Keratinocyte (primary cell): ENCODE measurements around the gene GHRH. TPM values are rescaled to one million over a fixed set of nuclear protein-coding genes. Genes with fewer than 3 reads are reported as not detected.

ENCODE experiments used
- DNase-seq: peaks from one replicate; pipeline ENCODE4 v3.0.0-alpha.2; 2011; ENCODE audit warnings: low read depth, missing footprints, low spot score
- FAIRE-seq: peaks from 2 replicates; lab custom pipeline; 2011; peaks lifted over from hg19 to GRCh38; lab: Jason Lieb, UNC
- H2AFZ ChIP-seq: 2 replicates; pipeline ENCODE4 v1.6.0; 2012; ENCODE audit warnings: low read length, control low read depth, inconsistent platforms; ENCODE audit not compliant: control insufficient read depth
- H3K27ac ChIP-seq: 2 replicates; pipeline ENCODE4 v1.5.1; 2011; ENCODE audit warnings: low read length; ENCODE audit not compliant: control insufficient read depth, insufficient read depth
- H3K27me3 ChIP-seq: 3 replicates; pipeline ENCODE4 v1.6.0; 2011; ENCODE audit warnings: low read length; ENCODE audit not compliant: control insufficient read depth, insufficient read depth; ENCODE audit errors: extremely low read depth
- H3K36me3 ChIP-seq, 2 experiments: 2 replicates in 1 of 2; 3 replicates in 1 of 2; pipeline ENCODE4 v1.5.1; 2011; ENCODE audit warnings: low read length in 2 of 2, mild to moderate bottlenecking in 1 of 2; ENCODE audit not compliant: control insufficient read depth in 2 of 2, insufficient read depth in 2 of 2; ENCODE audit errors: extremely low read depth in 1 of 2
- H3K4me1 ChIP-seq: 3 replicates; pipeline ENCODE4 v1.5.1; 2011; ENCODE audit warnings: low read length; ENCODE audit not compliant: control insufficient read depth, insufficient read depth; ENCODE audit errors: extremely low read depth
- H3K4me2 ChIP-seq: 3 replicates; pipeline ENCODE4 v1.6.0; 2011; ENCODE audit warnings: low read depth, low read length; ENCODE audit not compliant: control insufficient read depth, insufficient read depth; ENCODE audit errors: extremely low read depth
- H3K4me3 ChIP-seq, 3 experiments: fragments of 200-600 bp in 1 of 3; sonication (generic) in 1 of 3; 2 replicates in 2 of 3; 3 replicates in 1 of 3; pipeline ENCODE4 v1.5.1; 2011 to 2016; ENCODE audit warnings: low read length in 3 of 3, mild to moderate bottlenecking in 3 of 3, control low read depth in 2 of 3, inconsistent platforms in 1 of 3, low read depth in 1 of 3, mixed read lengths in 1 of 3, mixed run types in 1 of 3, moderate library complexity in 1 of 3; ENCODE audit not compliant: control insufficient read depth in 2 of 3, insufficient read depth in 2 of 3; ENCODE audit errors: extremely low read depth in 1 of 3
- H3K79me2 ChIP-seq: 2 replicates; pipeline ENCODE4 v1.6.0; 2012; ENCODE audit warnings: low read length; ENCODE audit not compliant: control insufficient read depth, insufficient read depth
- H3K9ac ChIP-seq: 3 replicates; pipeline ENCODE4 v1.6.0; 2011; ENCODE audit warnings: low read length; ENCODE audit not compliant: control insufficient read depth, insufficient read depth; ENCODE audit errors: extremely low read depth
- H3K9me1 ChIP-seq: 3 replicates; pipeline ENCODE4 v1.6.0; 2011; ENCODE audit warnings: low read length; ENCODE audit not compliant: control insufficient read depth, insufficient read depth; ENCODE audit errors: extremely low read depth
- H3K9me3 ChIP-seq: 2 replicates; pipeline ENCODE4 v1.5.1; 2012; ENCODE audit warnings: low read depth, low read length; ENCODE audit not compliant: control insufficient read depth
- H4K20me1 ChIP-seq: 3 replicates; pipeline ENCODE4 v1.6.0; 2011; ENCODE audit warnings: low read length; ENCODE audit not compliant: control insufficient read depth, insufficient read depth; ENCODE audit errors: extremely low read depth
- CTCF ChIP-seq, 3 experiments: IDR thresholded peaks in 1 of 3; conservative IDR thresholded peaks in 1 of 3; optimal IDR thresholded peaks in 1 of 3; 2 replicates in 2 of 3; 3 replicates in 1 of 3; pipeline versions ENCODE3 to v1.5.1; 2011; ENCODE audit warnings: low read length in 3 of 3, mild to moderate bottlenecking in 3 of 3, moderate library complexity in 2 of 3, control low read depth in 1 of 3, inconsistent platforms in 1 of 3; ENCODE audit not compliant: insufficient read depth in 2 of 3; ENCODE audit errors: extremely low read depth in 1 of 3
- EZH2 ChIP-seq: IDR thresholded peaks from one replicate; pipeline ENCODE4 v1.6.1; 2012; ENCODE audit warnings: inconsistent platforms, mild to moderate bottlenecking, low read length, moderate library complexity
- dilution Hi-C: fragments of 300-500 bp; cut with MboI; formaldehyde crosslinking; loops from one replicate; pipeline ENCODE4 v1.7.0; 2020; ENCODE audit warnings: low sequenced_read_pairs; ENCODE audit not compliant: extremely low pct_ligation_motif_present
- polyA plus RNA-seq, 5 experiments: library from polyadenylated mRNA; depleted of rRNA in 3 of 5; stranded (reverse) in 3 of 5; stranded (forward) in 1 of 5; unstranded in 1 of 5; fragments of >200 nt; gene quantifications; 1 replicate in 1 of 5; 2 replicates in 3 of 5; 3 replicates in 1 of 5; pipeline versions ENCODE4 v1.2.1 to v1.2.3, GENCODE V29; 2011 to 2012; ENCODE audit warnings: missing spikeins in 2 of 5, low read depth in 1 of 5, low replicate concordance in 1 of 5

Gene GHRH
- polyA plus RNA-seq, 1 donor (not counting 4 experiments of a cell fraction or from before 2014, with no cell fraction given): not detected

GRCh38 chr20:37228656-37229055, 33.0 kb downstream of the GHRH start:
- dilution Hi-C loops: no loop called here
- no peak overlapping the region for H3K27ac ChIP-seq
- H3K36me3 ChIP-seq: peaks cover 33 to 66% of the 10 kb centered on the region in 2 experiments
- no peak overlapping the region for H2AFZ ChIP-seq
- H3K4me1 ChIP-seq: peaks cover 18% of the 10 kb centered on the region
- no peak overlapping the region for H3K4me2 ChIP-seq
- no peak overlapping the region for H3K4me3 ChIP-seq
- TF ChIP-seq CTCF (optimal IDR thresholded peaks at IDR 0.05 in 1 of 3, IDR thresholded peaks at IDR 0.05 in 1 of 3, conservative IDR thresholded peaks at IDR 0.05 in 1 of 3; ENCODE audit: extremely low read depth in 1 of 3, insufficient read depth in 2 of 3, low read length in 3 of 3) (no peak), EZH2 (no peak)
- H3K27me3 ChIP-seq: no peaks in the 10 kb centered on the region
- no peak overlapping the region for H3K9ac ChIP-seq
- no peaks in the 10 kb centered on the region for H3K9me3 ChIP-seq
- no peaks in the 10 kb centered on the region for H3K79me2 ChIP-seq
- H3K9me1 ChIP-seq: peaks cover 2% of the 10 kb centered on the region
- no peak for DNase-seq
- no peak for FAIRE-seq
- H4K20me1 ChIP-seq: peaks cover 3% of the 10 kb centered on the region

GRCh38 chr20:37228082-37228481, 33.5 kb downstream of the GHRH start:
- Histone ChIP-seq H3K4me3 (no peak overlapping the region), H3K9me3 (no peaks in the 10 kb centered on the region), H3K9me1 (peaks cover 2% of the 10 kb centered on the region), H3K79me2 (no peaks in the 10 kb centered on the region), H3K36me3 (peaks cover 33 to 66% of the 10 kb centered on the region in 2 experiments), H3K4me1 (peaks cover 18% of the 10 kb centered on the region), H3K4me2 (no peak overlapping the region), H3K27ac (no peak overlapping the region), H3K9ac (no peak overlapping the region), H2AFZ (no peak overlapping the region), H3K27me3 (no peaks in the 10 kb centered on the region), H4K20me1 (peaks cover 3% of the 10 kb centered on the region)
- dilution Hi-C loops: no loop called here
- DNase-seq (no peak), FAIRE-seq (no peak)
- no peak for TF ChIP-seq EZH2
- TF ChIP-seq CTCF (optimal IDR thresholded peaks at IDR 0.05 in 1 of 3, IDR thresholded peaks at IDR 0.05 in 1 of 3, conservative IDR thresholded peaks at IDR 0.05 in 1 of 3; ENCODE audit: extremely low read depth in 1 of 3, insufficient read depth in 2 of 3, low read length in 3 of 3): no peak
